HUES6 (cell line): ENCODE data around the gene PRAMEF12.

ENCODE experiments used
- H3K27ac ChIP-seq: 2 replicates; pipeline ENCODE4 v1.7.0; 2013; ENCODE audit warnings: low read depth, mild to moderate bottlenecking, low read length, inconsistent platforms
- H3K27me3 ChIP-seq: 2 replicates; pipeline ENCODE4 v1.6.1; 2013; ENCODE audit warnings: low read length; ENCODE audit not compliant: control insufficient read depth, insufficient read depth
- H3K36me3 ChIP-seq: 2 replicates; pipeline ENCODE4 v1.6.1; 2013; ENCODE audit warnings: low read length; ENCODE audit not compliant: control insufficient read depth, insufficient read depth
- H3K4me1 ChIP-seq: 2 replicates; pipeline ENCODE4 v1.6.1; 2013; ENCODE audit warnings: low read length; ENCODE audit not compliant: control insufficient read depth, insufficient read depth
- H3K4me3 ChIP-seq: 2 replicates; pipeline ENCODE4 v1.5.1; 2013; ENCODE audit warnings: low read depth, low read length
- H3K9ac ChIP-seq: one replicate; pipeline ENCODE4 v1.6.1; 2013; ENCODE audit warnings: mild to moderate bottlenecking, low read length
- H3K9me3 ChIP-seq: 2 replicates; pipeline ENCODE4 v1.6.1; 2013; ENCODE audit warnings: low read depth, low read length; ENCODE audit not compliant: control insufficient read depth, insufficient read depth

The PRAMEF12 gene

GRCh38 chr1:12754738-12755137 is 18.8 kb upstream of the PRAMEF12 start:
- Histone ChIP-seq H3K9me3 (no peaks in the 10 kb centered on the region), H3K9ac (no peak overlapping the region), H3K27me3 (no peaks in the 10 kb centered on the region), H3K4me1 (no peaks in the 10 kb centered on the region), H3K36me3 (no peaks in the 10 kb centered on the region), H3K4me3 (no peak overlapping the region), H3K27ac (no peak overlapping the region)

- H3K4me3 ChIP-seq = no peak overlapping the region
- no peak overlapping the region for H3K27ac ChIP-seq
- no peaks in the 10 kb centered on the region for H3K27me3 ChIP-seq
- H3K9ac ChIP-seq = no peak overlapping the region
- no peaks in the 10 kb centered on the region for H3K4me1 ChIP-seq
- H3K9me3 ChIP-seq = no peaks in the 10 kb centered on the region
- H3K36me3 ChIP-seq = no peaks in the 10 kb centered on the region
These were observed 17.3 kb upstream of the PRAMEF12 start for GRCh38 chr1:12756273-12756672.

GRCh38 chr1:12756768-12757413 is 16.6 kb upstream of the PRAMEF12 start:
- no peak overlapping the region for H3K4me3 ChIP-seq
- H3K9me3 ChIP-seq = no peaks in the 10 kb centered on the region
- no peaks in the 10 kb centered on the region for H3K4me1 ChIP-seq
- H3K27me3 ChIP-seq = no peaks in the 10 kb centered on the region
- H3K27ac ChIP-seq = no peak overlapping the region
- H3K9ac ChIP-seq = no peak overlapping the region
- H3K36me3 ChIP-seq = no peaks in the 10 kb centered on the region

GRCh38 chr1:12757836-12758235 is 15.7 kb upstream of the PRAMEF12 start:
- Histone ChIP-seq H3K9me3 (no peaks in the 10 kb centered on the region), H3K4me3 (no peak overlapping the region), H3K9ac (no peak overlapping the region), H3K27ac (no peak overlapping the region), H3K27me3 (no peaks in the 10 kb centered on the region), H3K4me1 (no peaks in the 10 kb centered on the region), H3K36me3 (no peaks in the 10 kb centered on the region)

- H3K4me1 ChIP-seq = no peaks in the 10 kb centered on the region
- no peaks in the 10 kb centered on the region for H3K36me3 ChIP-seq
- no peak overlapping the region for H3K9ac ChIP-seq
- H3K27me3 ChIP-seq = no peaks in the 10 kb centered on the region
- H3K4me3 ChIP-seq = no peak overlapping the region
- no peaks in the 10 kb centered on the region for H3K9me3 ChIP-seq
- H3K27ac ChIP-seq = no peak overlapping the region
These were observed 13.2 kb upstream of the PRAMEF12 start for GRCh38 chr1:12760256-12760795.

- Histone ChIP-seq H3K36me3 (no peaks in the 10 kb centered on the region), H3K9ac (no peak overlapping the region), H3K9me3 (no peaks in the 10 kb centered on the region), H3K4me1 (no peaks in the 10 kb centered on the region), H3K27ac (no peak overlapping the region), H3K27me3 (no peaks in the 10 kb centered on the region), H3K4me3 (no peak overlapping the region)
These were observed 11.8 kb upstream of the PRAMEF12 start for GRCh38 chr1:12761781-12762180.

GRCh38 chr1:12762766-12763165 is 10.8 kb upstream of the PRAMEF12 start:
- Histone ChIP-seq H3K9me3 (no peaks in the 10 kb centered on the region), H3K36me3 (no peaks in the 10 kb centered on the region), H3K4me3 (no peak overlapping the region), H3K27ac (no peak overlapping the region), H3K27me3 (no peaks in the 10 kb centered on the region), H3K4me1 (no peaks in the 10 kb centered on the region), H3K9ac (no peak overlapping the region)

- no peaks in the 10 kb centered on the region for H3K27me3 ChIP-seq
- H3K4me3 ChIP-seq = no peak overlapping the region
- no peaks in the 10 kb centered on the region for H3K36me3 ChIP-seq
- no peak overlapping the region for H3K9ac ChIP-seq
- no peaks in the 10 kb centered on the region for H3K9me3 ChIP-seq
- H3K4me1 ChIP-seq = no peaks in the 10 kb centered on the region; the same call in 1 of the 2 replicates
- H3K27ac ChIP-seq = no peak overlapping the region
These were observed 10.1 kb upstream of the PRAMEF12 start for GRCh38 chr1:12763479-12763878.

- no peaks in the 10 kb centered on the region for H3K36me3 ChIP-seq
- no peaks in the 10 kb centered on the region for H3K9me3 ChIP-seq
- H3K9ac ChIP-seq = no peak overlapping the region
- no peaks in the 10 kb centered on the region; the same call in 1 of the 2 replicates for H3K27me3 ChIP-seq
- H3K27ac ChIP-seq = no peak overlapping the region
- H3K4me1 ChIP-seq = no peaks in the 10 kb centered on the region; the same call in 1 of the 2 replicates
- H3K4me3 ChIP-seq = no peak overlapping the region
These were observed 9.5 kb upstream of the PRAMEF12 start for GRCh38 chr1:12764016-12764415.

GRCh38 chr1:12769031-12769430 is 4.5 kb upstream of the PRAMEF12 start:
- H3K4me3 ChIP-seq = no peak overlapping the region
- no peak overlapping the region for H3K9ac ChIP-seq
- peaks cover 6% of the 10 kb centered on the region; the same call in 1 of the 2 replicates for H3K27me3 ChIP-seq
- H3K27ac ChIP-seq = no peak overlapping the region
- H3K36me3 ChIP-seq = no peaks in the 10 kb centered on the region
- no peaks in the 10 kb centered on the region for H3K9me3 ChIP-seq
- no peaks in the 10 kb centered on the region; the same call in 1 of the 2 replicates for H3K4me1 ChIP-seq

- Histone ChIP-seq H3K36me3 (no peaks in the 10 kb centered on the region), H3K9me3 (no peaks in the 10 kb centered on the region), H3K9ac (no peak overlapping the region), H3K4me3 (no peak overlapping the region), H3K27me3 (peaks cover 6% of the 10 kb centered on the region; the same call in 1 of the 2 replicates), H3K27ac (no peak overlapping the region), H3K4me1 (no peaks in the 10 kb centered on the region; the same call in 1 of the 2 replicates)
These were observed 3.5 kb upstream of the PRAMEF12 start for GRCh38 chr1:12769976-12770505.
